ENCODE measurements around the gene ACSL6.

- TF ChIP-seq CTCF (IDR thresholded peaks at IDR 0.05) (no peak), EZH2 (IDR thresholded peaks at IDR 0.05; ENCODE audit: borderline replicate concordance, insufficient read depth, low read depth, low read length, poor library complexity, severe bottlenecking) (no peak)
These were observed 15.1 kb upstream of the ACSL6 start for GRCh38 chr5:132026516-132027008.
